ENCODE measurements around the gene ALPK3. TPM values are rescaled to one million over a fixed set of nuclear protein-coding genes. Genes with fewer than 3 reads are reported as not detected.

Gene ALPK3
- total RNA-seq, 3 donors from 2014 or later (not counting 1 experiment from before 2014, with no cell fraction given): 0.35 to 1.1 (median 0.63) TPM

DNA sequence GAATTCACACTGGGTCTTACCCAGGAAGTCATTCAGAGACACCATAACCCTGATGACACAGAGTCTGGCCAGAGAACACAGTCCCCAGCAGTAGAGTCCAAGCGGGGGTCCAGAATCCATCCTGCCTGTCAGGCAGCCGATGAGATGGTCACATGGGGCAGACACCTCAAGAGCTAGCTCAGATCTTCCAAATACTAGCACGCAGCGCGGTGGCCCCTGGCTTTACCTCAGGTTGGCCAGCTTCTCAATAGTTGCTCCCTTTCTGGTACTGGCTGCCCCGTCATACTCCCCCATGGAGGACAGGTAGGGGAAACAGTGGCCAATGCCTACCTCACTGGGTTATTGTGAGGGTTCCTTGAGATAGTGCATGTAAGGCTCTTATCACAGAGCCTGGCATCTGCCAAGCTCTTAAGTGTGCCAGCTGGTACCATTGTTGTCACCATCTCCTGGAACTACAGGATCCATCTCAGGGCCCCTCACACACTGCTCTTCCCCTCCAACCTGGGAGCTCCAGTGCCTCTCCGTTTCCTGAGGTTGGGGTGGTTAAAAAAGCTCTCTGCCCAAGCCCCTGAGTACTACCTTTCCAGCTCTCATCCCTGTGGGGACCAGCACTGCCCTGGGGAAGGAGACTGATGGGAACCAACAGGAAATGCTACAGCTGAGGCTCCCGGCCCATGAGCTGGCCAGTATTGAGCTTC, 63.8 kb downstream of the ALPK3 start:
- H3K9me3 ChIP-seq (ENCODE audit: control insufficient read depth, insufficient read depth, low read length): no peaks in the 10 kb centered on the region
- H3K4me1 ChIP-seq (ENCODE audit: control insufficient read depth, insufficient read depth, low read length): no peaks in the 10 kb centered on the region
- no peak overlapping the region for H3K27ac Mint-ChIP-seq
- H3K9me3 Mint-ChIP-seq: no peaks in the 10 kb centered on the region
- 91% methylated on average over 8 of the region's 8 CpGs for WGBS (ENCODE audit: insufficient coverage)
- H3K27me3 ChIP-seq (ENCODE audit: control insufficient read depth, insufficient read depth, low read length): no peaks in the 10 kb centered on the region
- intact Hi-C loops (cut with micrococcal nuclease): no loop called here
- DNase-seq (no peak), ATAC-seq (no peak)
- H3K36me3 Mint-ChIP-seq: no peaks in the 10 kb centered on the region
- H3K4me3 Mint-ChIP-seq: no peak overlapping the region
- H3K27me3 Mint-ChIP-seq (ENCODE audit: low read depth in 2 of 2): peaks cover 0 to 2% of the 10 kb centered on the region in 2 donors
- no peak overlapping the region for H3K4me3 ChIP-seq (ENCODE audit: low read length)
- no peaks in the 10 kb centered on the region for H3K4me1 Mint-ChIP-seq
- no peaks in the 10 kb centered on the region for H3K36me3 ChIP-seq (ENCODE audit: control insufficient read depth, insufficient read depth, low read length)
- no peak overlapping the region for H3K27ac ChIP-seq (ENCODE audit: low read length)
- no peak for TF ChIP-seq CTCF (IDR thresholded peaks at IDR 0.05)

DNA sequence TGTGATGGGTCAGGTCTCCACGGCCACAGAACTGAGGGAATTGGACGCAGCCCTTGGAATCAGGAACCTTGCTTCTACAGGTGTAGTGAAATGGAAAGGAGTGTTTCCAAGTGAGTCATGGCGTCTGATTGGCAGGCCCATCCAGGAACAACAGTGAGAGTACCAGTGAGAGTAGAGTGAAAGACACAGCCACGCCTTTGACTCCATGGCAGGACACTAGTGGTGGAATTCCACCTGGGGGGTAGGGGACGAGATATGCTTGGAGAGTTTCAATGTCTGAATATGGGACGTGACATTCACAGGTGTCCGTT, 64.3 kb downstream of the ALPK3 start:
- Mint-ChIP-seq H3K27ac (no peak overlapping the region), H3K4me3 (no peak overlapping the region), H3K27me3 (ENCODE audit: low read depth in 2 of 2) (peaks cover 0 to 2% of the 10 kb centered on the region in 2 donors), H3K9me3 (no peaks in the 10 kb centered on the region), H3K4me1 (no peaks in the 10 kb centered on the region), H3K36me3 (no peaks in the 10 kb centered on the region)
- 82% methylated on average over 7 of the region's 7 CpGs for WGBS (ENCODE audit: insufficient coverage)
- intact Hi-C loops (cut with micrococcal nuclease): no loop called here
- ATAC-seq (no peak), DNase-seq (no peak)
- Histone ChIP-seq H3K27ac (ENCODE audit: low read length) (no peak overlapping the region), H3K4me3 (ENCODE audit: low read length) (no peak overlapping the region), H3K36me3 (ENCODE audit: control insufficient read depth, insufficient read depth, low read length) (no peaks in the 10 kb centered on the region), H3K27me3 (ENCODE audit: control insufficient read depth, insufficient read depth, low read length) (no peaks in the 10 kb centered on the region), H3K4me1 (ENCODE audit: control insufficient read depth, insufficient read depth, low read length) (no peaks in the 10 kb centered on the region), H3K9me3 (ENCODE audit: control insufficient read depth, insufficient read depth, low read length) (no peaks in the 10 kb centered on the region)
- no peak for TF ChIP-seq CTCF (IDR thresholded peaks at IDR 0.05)

DNA sequence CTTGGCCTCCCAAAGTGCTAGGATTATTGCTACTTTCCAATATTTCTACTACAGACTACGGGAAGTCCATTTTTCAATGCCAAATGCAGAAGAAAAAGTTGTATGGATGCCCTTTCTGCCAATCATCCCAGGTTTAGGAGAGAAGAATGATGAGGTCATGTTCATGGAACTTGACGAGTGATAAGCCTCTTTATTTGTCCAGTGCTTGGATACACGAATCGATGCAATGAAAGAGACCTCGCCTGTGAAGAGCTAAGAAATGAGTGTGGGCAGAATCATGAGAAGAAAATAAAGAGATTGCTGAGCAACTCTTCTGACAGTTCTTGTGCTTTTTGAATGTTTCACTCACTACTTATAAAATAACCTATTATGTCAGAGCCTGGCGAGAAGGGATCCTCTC, 66.3 kb downstream of the ALPK3 start:
- ATAC-seq (no peak), DNase-seq (no peak)
- Histone ChIP-seq H3K27ac (ENCODE audit: low read length) (no peak overlapping the region), H3K27me3 (ENCODE audit: control insufficient read depth, insufficient read depth, low read length) (no peaks in the 10 kb centered on the region), H3K36me3 (ENCODE audit: control insufficient read depth, insufficient read depth, low read length) (no peaks in the 10 kb centered on the region), H3K4me1 (ENCODE audit: control insufficient read depth, insufficient read depth, low read length) (no peaks in the 10 kb centered on the region), H3K4me3 (ENCODE audit: low read length) (no peak overlapping the region), H3K9me3 (ENCODE audit: control insufficient read depth, insufficient read depth, low read length) (no peaks in the 10 kb centered on the region)
- H3K4me3 Mint-ChIP-seq: no peak overlapping the region
- TF ChIP-seq CTCF (IDR thresholded peaks at IDR 0.05): no peak
- peaks cover 0 to 2% of the 10 kb centered on the region in 2 donors for H3K27me3 Mint-ChIP-seq (ENCODE audit: low read depth in 2 of 2)
- H3K4me1 Mint-ChIP-seq: no peaks in the 10 kb centered on the region
- WGBS (ENCODE audit: insufficient coverage): 91% methylated on average over 6 of the region's 6 CpGs
- H3K9me3 Mint-ChIP-seq: no peaks in the 10 kb centered on the region
- intact Hi-C loops (cut with micrococcal nuclease): no loop called here
- no peak overlapping the region for H3K27ac Mint-ChIP-seq
- H3K36me3 Mint-ChIP-seq: no peaks in the 10 kb centered on the region

Data from natural killer cell (primary cell).